Mesenchymal stem cell (in vitro differentiated cells and primary cell): ENCODE measurements around the gene OR52D1.

Experiments
- DNase-seq: peaks from one replicate; pipeline ENCODE4 v3.0.0-alpha.2; 2013
- H2AFZ ChIP-seq: one replicate; pipeline ENCODE4 v1.6.1; 2013; ENCODE audit warnings: low read depth, mild to moderate bottlenecking, control low read depth, inconsistent platforms, low read length, moderate library complexity
- H2AK5ac ChIP-seq: 2 replicates; pipeline ENCODE4 v1.6.1; 2013; ENCODE audit warnings: low read length, moderate library complexity, mild to moderate bottlenecking, inconsistent platforms; ENCODE audit not compliant: severe bottlenecking
- H2BK120ac ChIP-seq: one replicate; pipeline ENCODE4 v1.6.1; 2013; ENCODE audit warnings: low read depth, mild to moderate bottlenecking, inconsistent platforms, low read length, moderate library complexity
- H2BK12ac ChIP-seq, 2 experiments: one replicate each; pipeline ENCODE4 v1.6.1; 2013; ENCODE audit warnings: inconsistent platforms in 2 of 2, low read length in 2 of 2, mild to moderate bottlenecking in 2 of 2, moderate library complexity in 2 of 2, control low read depth in 1 of 2
- H2BK15ac ChIP-seq: one replicate; pipeline ENCODE4 v1.6.1; 2013; ENCODE audit warnings: mild to moderate bottlenecking, low read depth, inconsistent platforms; ENCODE audit not compliant: poor library complexity, severe bottlenecking
- H2BK5ac ChIP-seq: 2 replicates; pipeline ENCODE4 v1.6.1; 2013; ENCODE audit warnings: low read depth, mild to moderate bottlenecking, low read length, control low read depth, inconsistent platforms; ENCODE audit not compliant: poor library complexity, severe bottlenecking
- H3K14ac ChIP-seq, 2 experiments: one replicate each; pipeline ENCODE4 v1.6.1; 2013; ENCODE audit warnings: inconsistent platforms in 2 of 2, low read length in 2 of 2, control low read depth in 1 of 2, mild to moderate bottlenecking in 1 of 2, moderate library complexity in 1 of 2
- H3K18ac ChIP-seq, 2 experiments: one replicate each; pipeline ENCODE4 v1.6.1; 2013; ENCODE audit warnings: inconsistent platforms in 2 of 2, low read length in 2 of 2, control low read depth in 1 of 2, low read depth in 1 of 2, mild to moderate bottlenecking in 1 of 2
- H3K23ac ChIP-seq, 2 experiments: one replicate each; pipeline ENCODE4 v1.6.1; 2013; ENCODE audit warnings: inconsistent platforms in 2 of 2, low read length in 2 of 2, mild to moderate bottlenecking in 2 of 2, moderate library complexity in 2 of 2, control low read depth in 1 of 2
- H3K27ac ChIP-seq: 2 replicates; pipeline ENCODE4 v1.5.1; 2013; ENCODE audit warnings: mild to moderate bottlenecking, moderate library complexity, low read length, control low read depth, inconsistent platforms; ENCODE audit not compliant: poor library complexity, severe bottlenecking
- H3K27me3 ChIP-seq, 2 experiments: 2 replicates each; pipeline versions ENCODE4 v1.6.1 to v1.7.0; 2013; ENCODE audit warnings: low read length in 2 of 2, mild to moderate bottlenecking in 2 of 2, moderate library complexity in 2 of 2, control low read depth in 1 of 2, inconsistent platforms in 1 of 2; ENCODE audit not compliant: control insufficient read depth in 1 of 2, insufficient read depth in 1 of 2
- H3K36me3 ChIP-seq, 2 experiments: 2 replicates each; pipeline versions ENCODE4 v1.6.1 to v1.7.0; 2013; ENCODE audit warnings: low read length in 2 of 2, control low read depth in 1 of 2, inconsistent platforms in 1 of 2, low read depth in 1 of 2, mild to moderate bottlenecking in 1 of 2; ENCODE audit not compliant: insufficient read depth in 2 of 2, control insufficient read depth in 1 of 2
- H3K4ac ChIP-seq, 2 experiments: one replicate each; pipeline ENCODE4 v1.6.1; 2013; ENCODE audit warnings: inconsistent platforms in 2 of 2, low read length in 2 of 2, mild to moderate bottlenecking in 2 of 2, moderate library complexity in 2 of 2, control low read depth in 1 of 2, low read depth in 1 of 2
- H3K4me1 ChIP-seq: 2 replicates; pipeline ENCODE4 v1.6.1; 2013; ENCODE audit warnings: low read depth, low read length, control low read depth; ENCODE audit not compliant: control insufficient read depth, insufficient read depth
- H3K4me2 ChIP-seq: 2 replicates; pipeline ENCODE4 v1.6.1; 2013; ENCODE audit warnings: low read length, mild to moderate bottlenecking, inconsistent platforms; ENCODE audit not compliant: poor library complexity, severe bottlenecking
- H3K4me3 ChIP-seq, 2 experiments: 2 replicates each; pipeline versions ENCODE4 v1.5.1 to v1.7.0; 2013; ENCODE audit warnings: low read length in 2 of 2, mild to moderate bottlenecking in 2 of 2, control low read depth in 1 of 2, low read depth in 1 of 2; ENCODE audit not compliant: insufficient read depth in 1 of 2
- H3K79me1 ChIP-seq: replicated peaks from 2 replicates; pipeline ENCODE4 v1.6.1; 2013; ENCODE audit warnings: mild to moderate bottlenecking, control low read depth, low read length, inconsistent platforms; ENCODE audit not compliant: poor library complexity, severe bottlenecking
- H3K9ac ChIP-seq: 2 replicates; pipeline ENCODE4 v1.7.0; 2013; ENCODE audit warnings: mild to moderate bottlenecking, low read length, moderate library complexity
- H3K9me3 ChIP-seq: 2 replicates; pipeline ENCODE4 v1.7.0; 2013; ENCODE audit warnings: mild to moderate bottlenecking, low read length; ENCODE audit not compliant: control insufficient read depth
- H4K8ac ChIP-seq: one replicate; pipeline ENCODE4 v1.6.1; 2013; ENCODE audit warnings: inconsistent platforms, mild to moderate bottlenecking, low read length, moderate library complexity
- H4K91ac ChIP-seq: one replicate; pipeline ENCODE4 v1.6.1; 2013; ENCODE audit warnings: mild to moderate bottlenecking, low read length, inconsistent platforms
- WGBS: methylation state at CpG from one replicate; pipeline ENCODE4 v1.1.7; 2013; ENCODE audit warnings: mixed read lengths; 5-methylcytosine and 5-hydroxymethylcytosine counted together

Gene OR52D1

DNA sequence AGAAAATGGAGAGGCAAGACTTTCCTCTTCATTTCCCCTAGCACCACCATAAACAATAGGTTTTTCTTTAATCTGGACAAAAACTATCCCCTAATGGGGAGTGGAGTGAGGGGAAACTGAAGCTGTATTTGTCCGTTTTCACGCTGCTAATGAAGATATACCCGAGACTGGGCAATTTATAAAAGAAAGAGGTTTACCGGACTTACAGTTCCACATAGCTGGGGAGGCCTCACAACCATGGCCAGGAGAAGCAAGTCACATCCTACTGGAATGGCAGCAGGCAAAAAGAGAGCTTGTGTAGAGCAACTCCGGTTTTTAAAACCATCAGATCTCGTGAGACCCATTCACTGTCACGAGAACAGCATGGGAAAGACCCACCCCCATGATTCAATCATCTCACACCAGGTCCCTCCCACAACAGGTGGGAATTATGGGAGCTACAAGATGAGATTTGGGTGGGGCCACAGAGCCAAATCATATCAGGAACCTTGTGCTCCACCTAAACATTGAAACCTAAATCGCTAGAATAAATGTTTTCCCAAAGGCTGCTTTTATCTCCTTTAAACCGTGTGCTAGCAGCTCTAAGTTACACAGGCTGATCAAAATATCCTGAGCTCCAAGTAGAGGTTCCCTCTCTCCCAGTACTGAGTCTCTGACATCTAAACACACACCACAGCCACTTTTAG lies 17.0 kb downstream of the OR52D1 start:
- 96% methylated on average over 6 of the region's 9 CpGs for WGBS
- no peak overlapping the region for H4K91ac ChIP-seq
- no peak overlapping the region for H4K8ac ChIP-seq
- H3K23ac ChIP-seq = no peak overlapping the region
- no peak overlapping the region for H2AK5ac ChIP-seq
- H3K4me2 ChIP-seq = no peak overlapping the region
- no peaks in the 10 kb centered on the region for H3K36me3 ChIP-seq
- no peak for DNase-seq
- H2BK120ac ChIP-seq = no peak overlapping the region
- H3K18ac ChIP-seq = no peak overlapping the region
- no peak overlapping the region for H3K9ac ChIP-seq
- no peak overlapping the region for H2AFZ ChIP-seq
- H2BK12ac ChIP-seq = no peak overlapping the region
- H3K27ac ChIP-seq = no peak overlapping the region
- H3K4ac ChIP-seq = no peak overlapping the region
- H3K4me3 ChIP-seq = no peak overlapping the region
- H2BK5ac ChIP-seq = no peak overlapping the region
- no peaks in the 10 kb centered on the region for H3K9me3 ChIP-seq
- no peak overlapping the region for H2BK15ac ChIP-seq
- H3K27me3 ChIP-seq = peaks cover 0 to 2% of the 10 kb centered on the region in 2 experiments
- H3K4me1 ChIP-seq = no peaks in the 10 kb centered on the region
- H3K79me1 ChIP-seq = no peaks in the 10 kb centered on the region
- no peak overlapping the region for H3K14ac ChIP-seq

DNA sequence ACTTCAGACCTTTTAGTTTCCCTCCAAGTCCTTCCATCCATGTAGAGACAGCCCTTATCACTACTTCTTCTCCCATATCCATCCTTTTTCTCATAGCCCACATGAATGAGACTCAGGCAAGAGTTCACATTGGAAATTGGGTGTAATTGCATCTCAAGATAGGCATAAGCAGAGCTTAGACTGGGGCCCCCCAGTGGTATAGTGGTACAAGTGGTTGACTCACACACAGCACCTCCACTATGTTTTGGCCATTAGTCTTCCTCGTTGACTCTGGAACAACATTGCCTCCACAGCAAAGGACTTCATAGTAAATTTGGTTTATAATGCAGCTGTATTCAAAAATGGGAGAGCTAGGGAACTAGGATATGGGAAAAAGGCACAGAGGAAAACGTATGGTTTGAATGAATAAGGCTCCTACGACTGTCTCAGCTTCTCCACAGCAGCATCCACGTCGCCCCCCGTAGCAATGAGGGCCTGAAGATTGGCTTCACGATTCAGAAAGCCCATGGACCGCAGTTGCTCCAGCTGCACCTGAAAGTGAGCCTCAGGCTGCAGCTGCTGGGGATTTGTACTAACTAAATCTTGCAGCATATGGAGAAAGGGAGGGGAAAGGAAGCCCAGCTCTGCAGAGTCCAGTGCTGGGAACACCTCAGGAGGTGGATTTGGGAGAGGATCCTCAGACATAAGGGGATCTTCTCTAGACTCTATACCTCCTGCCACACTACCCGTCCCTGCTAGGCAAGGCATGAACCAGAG lies 18.9 kb downstream of the OR52D1 start:
- Histone ChIP-seq H3K4ac (no peak overlapping the region), H2AK5ac (no peak overlapping the region), H3K14ac (no peak overlapping the region), H4K91ac (no peak overlapping the region), H3K4me3 (no peak overlapping the region), H3K9ac (no peak overlapping the region), H3K9me3 (no peaks in the 10 kb centered on the region), H2AFZ (no peak overlapping the region), H3K4me1 (no peaks in the 10 kb centered on the region), H2BK12ac (no peak overlapping the region), H3K79me1 (no peaks in the 10 kb centered on the region), H3K27ac (no peak overlapping the region), H3K4me2 (no peak overlapping the region), H3K23ac (no peak overlapping the region), H2BK120ac (no peak overlapping the region), H3K18ac (no peak overlapping the region), H4K8ac (no peak overlapping the region), H2BK15ac (no peak overlapping the region), H2BK5ac (no peak overlapping the region), H3K36me3 (no peaks in the 10 kb centered on the region), H3K27me3 (peaks cover 0 to 2% of the 10 kb centered on the region in 2 experiments)
- WGBS = 80% methylated on average over 8 of the region's 9 CpGs
- no peak for DNase-seq

DNA sequence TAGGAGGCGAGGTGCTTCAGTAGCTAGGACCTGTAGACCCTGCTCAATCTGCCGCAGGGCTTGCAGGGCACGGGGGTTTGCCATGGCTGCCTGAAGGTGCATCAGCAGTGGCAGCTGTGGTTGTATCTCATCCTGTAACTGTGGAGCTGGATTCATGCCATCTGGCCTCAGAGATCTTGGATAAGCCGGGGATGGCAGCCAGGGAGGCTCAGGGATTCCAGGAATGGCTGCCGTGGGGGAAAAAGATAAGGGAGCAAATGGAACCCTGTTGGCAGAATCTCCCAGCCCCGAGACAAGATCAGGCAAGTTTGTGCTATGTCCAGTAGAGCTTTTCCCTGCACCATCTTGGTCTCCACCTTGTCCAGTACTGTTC lies 19.4 kb downstream of the OR52D1 start:
- no peak overlapping the region for H2BK5ac ChIP-seq
- H2BK15ac ChIP-seq = no peak overlapping the region
- 81% methylated on average over 6 of the region's 6 CpGs for WGBS
- H3K27me3 ChIP-seq = peaks cover 0 to 2% of the 10 kb centered on the region in 2 experiments
- no peak overlapping the region for H2AFZ ChIP-seq
- H3K14ac ChIP-seq = no peak overlapping the region
- H4K91ac ChIP-seq = no peak overlapping the region
- H3K27ac ChIP-seq = no peak overlapping the region
- no peak overlapping the region for H3K9ac ChIP-seq
- no peak for DNase-seq
- no peak overlapping the region for H3K4me3 ChIP-seq
- H3K79me1 ChIP-seq = no peaks in the 10 kb centered on the region
- H3K9me3 ChIP-seq = no peaks in the 10 kb centered on the region
- no peak overlapping the region for H2BK120ac ChIP-seq
- H3K36me3 ChIP-seq = no peaks in the 10 kb centered on the region
- no peak overlapping the region for H2AK5ac ChIP-seq
- H3K4ac ChIP-seq = no peak overlapping the region
- no peak overlapping the region for H4K8ac ChIP-seq
- H2BK12ac ChIP-seq = no peak overlapping the region
- no peak overlapping the region for H3K18ac ChIP-seq
- no peaks in the 10 kb centered on the region for H3K4me1 ChIP-seq
- no peak overlapping the region for H3K23ac ChIP-seq
- no peak overlapping the region for H3K4me2 ChIP-seq

DNA sequence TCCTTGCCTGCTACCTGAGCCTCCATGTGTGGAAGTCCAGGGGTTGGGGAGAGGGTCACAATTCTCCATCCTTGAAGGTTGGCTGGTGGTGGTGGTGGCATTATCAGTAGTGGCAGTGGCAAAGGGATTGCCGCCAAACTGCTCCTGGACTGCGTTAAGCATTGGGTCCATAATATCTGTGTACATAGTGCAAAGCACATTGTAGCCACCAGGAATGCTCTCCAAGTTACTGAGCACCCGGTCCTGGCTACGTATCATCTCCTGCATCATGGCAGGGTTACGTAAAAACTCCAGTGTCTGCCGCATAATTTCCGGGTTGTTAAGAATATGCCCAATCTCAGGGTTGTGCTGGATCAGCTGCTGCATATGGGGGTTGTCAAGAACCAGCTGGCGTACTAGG lies 20.1 kb downstream of the OR52D1 start:
- H4K91ac ChIP-seq = no peak overlapping the region
- H2BK15ac ChIP-seq = no peak overlapping the region
- no peak overlapping the region for H3K9ac ChIP-seq
- no peak overlapping the region for H2BK5ac ChIP-seq
- 97% methylated on average over 8 of the region's 8 CpGs for WGBS
- no peaks in the 10 kb centered on the region for H3K9me3 ChIP-seq
- no peak overlapping the region for H4K8ac ChIP-seq
- H3K4me3 ChIP-seq = no peak overlapping the region
- no peak overlapping the region for H2AK5ac ChIP-seq
- H3K27ac ChIP-seq = no peak overlapping the region
- H3K4me2 ChIP-seq = no peak overlapping the region
- H3K14ac ChIP-seq = no peak overlapping the region
- no peak overlapping the region for H2BK120ac ChIP-seq
- H3K79me1 ChIP-seq = no peaks in the 10 kb centered on the region
- no peak overlapping the region for H2AFZ ChIP-seq
- H3K23ac ChIP-seq = no peak overlapping the region
- H3K4ac ChIP-seq = no peak overlapping the region
- no peak overlapping the region for H3K18ac ChIP-seq
- peaks cover 0 to 2% of the 10 kb centered on the region in 2 experiments for H3K27me3 ChIP-seq
- no peak for DNase-seq
- no peaks in the 10 kb centered on the region for H3K4me1 ChIP-seq
- H3K36me3 ChIP-seq = no peaks in the 10 kb centered on the region
- no peak overlapping the region for H2BK12ac ChIP-seq
